Hindlimb muscle (tissue), 1 donor: ENCODE data around the gene PI16. TPM values are rescaled to one million over a fixed set of nuclear protein-coding genes. Genes with fewer than 3 reads are reported as not detected.
"Not testable (repeated sequence)": the region's sequence is repeated elsewhere in the genome, so short reads cannot be mapped to it uniquely, and the experiment has no call there.

ENCODE experiments used
- DNase-seq: peaks from one replicate; pipeline ENCODE4 v3.0.0-alpha.2; 2013
- polyA plus RNA-seq: library from polyadenylated mRNA; unstranded; fragments of 120-200 nt; gene quantifications from one replicate; pipeline ENCODE4 v1.2.1, GENCODE V29; 2013; ENCODE audit not compliant: insufficient read length

The PI16 gene
- polyA plus RNA-seq, 1 donor, result 17.2 TPM

DNA sequence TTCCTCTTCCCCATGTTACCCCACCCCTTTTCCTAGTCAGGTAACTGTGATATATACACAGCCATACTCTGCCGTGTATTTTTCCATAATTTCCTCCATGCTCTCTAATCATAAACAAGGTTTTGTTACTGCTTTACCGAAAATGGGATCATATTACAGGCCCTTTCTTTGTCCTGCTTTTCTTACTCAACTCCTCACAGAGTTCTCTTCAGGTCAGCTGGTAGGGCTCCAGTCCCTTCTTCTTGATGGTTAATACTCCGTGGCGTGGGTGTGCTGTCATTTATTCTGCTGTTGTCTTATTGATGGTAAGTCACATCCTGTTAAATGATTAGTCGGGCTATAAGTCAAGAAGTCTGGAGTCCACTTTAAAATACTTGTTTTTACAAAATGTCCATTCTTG is 24.9 kb upstream of the PI16 start:
- DNase-seq, result no peak

DNA sequence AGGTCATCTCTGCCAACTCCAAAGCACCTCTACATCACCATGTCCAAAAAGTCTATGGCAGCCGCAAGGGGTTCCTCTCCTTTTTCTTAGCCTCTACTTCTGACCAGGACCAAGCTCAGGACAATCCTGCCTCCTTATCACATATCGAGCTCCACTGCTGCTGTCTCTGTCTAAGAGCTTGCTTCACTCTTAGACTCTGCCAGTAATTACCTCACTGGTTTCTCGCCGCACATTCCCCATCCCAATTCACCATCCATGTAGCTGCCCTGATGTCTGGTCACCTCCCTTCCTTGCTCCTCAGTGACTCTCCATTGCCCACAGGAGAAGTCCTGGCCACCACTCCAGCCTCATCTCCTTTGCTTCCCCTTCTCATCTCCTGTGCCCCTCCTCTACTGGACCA is 24.1 kb upstream of the PI16 start:
- no peak for DNase-seq

DNA sequence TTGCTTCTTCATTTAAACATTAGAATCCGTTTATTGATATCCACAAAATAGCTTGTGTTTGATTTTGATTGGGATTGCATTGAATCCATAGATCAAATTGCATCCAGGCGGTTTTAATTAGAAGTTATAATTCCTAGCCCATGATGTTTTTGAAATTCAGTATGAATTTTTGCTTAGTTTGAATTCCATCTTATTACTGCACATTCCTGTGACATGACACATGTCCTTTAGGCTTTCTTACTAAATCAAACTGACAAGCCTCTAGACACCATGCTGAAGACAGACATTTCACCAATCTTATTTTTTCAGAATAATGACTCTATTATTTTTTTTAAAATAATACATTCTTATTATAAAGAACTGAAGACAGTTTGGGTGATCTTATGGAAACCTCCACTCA is 21.4 kb upstream of the PI16 start:
- DNase-seq, result no peak

DNA sequence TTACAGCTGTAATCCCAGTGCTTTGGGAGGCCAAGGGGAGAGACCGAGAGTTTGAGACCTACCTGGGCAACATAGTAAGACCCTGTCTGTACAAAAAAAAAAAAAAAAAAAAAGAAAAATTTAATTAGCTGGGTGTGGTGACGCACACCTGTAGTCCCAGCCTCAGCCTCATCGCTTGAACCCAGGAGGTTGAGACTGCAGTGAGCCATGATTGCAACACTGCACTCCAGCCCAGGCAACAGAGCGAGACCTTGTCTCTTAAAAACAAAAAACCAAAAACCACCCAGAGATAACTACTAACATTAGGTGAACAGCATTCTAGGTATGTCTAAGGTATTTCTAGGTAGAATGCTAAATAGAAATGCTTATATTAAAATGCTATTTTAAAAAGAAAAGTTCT is 21.0 kb upstream of the PI16 start:
- no peak for DNase-seq

DNA sequence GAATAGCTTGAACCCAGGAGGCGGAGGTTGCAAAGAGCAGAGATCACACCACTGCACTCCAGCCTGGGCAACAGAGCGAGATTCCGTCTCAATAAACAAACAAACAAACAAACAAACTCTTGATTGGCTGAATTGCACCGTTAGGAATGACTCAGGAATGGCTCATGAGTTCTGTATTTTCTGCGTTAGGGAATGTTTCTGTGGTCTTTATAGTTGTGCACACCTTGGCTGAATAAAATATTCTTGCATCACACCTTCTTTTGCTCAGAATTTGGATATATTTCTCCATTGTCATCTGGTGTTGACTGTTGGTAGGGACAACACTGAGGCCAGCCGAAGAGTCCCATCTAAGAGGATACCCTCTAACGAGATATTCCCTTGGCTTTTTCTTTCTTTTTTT is 19.6 kb upstream of the PI16 start:
- no peak for DNase-seq

DNA sequence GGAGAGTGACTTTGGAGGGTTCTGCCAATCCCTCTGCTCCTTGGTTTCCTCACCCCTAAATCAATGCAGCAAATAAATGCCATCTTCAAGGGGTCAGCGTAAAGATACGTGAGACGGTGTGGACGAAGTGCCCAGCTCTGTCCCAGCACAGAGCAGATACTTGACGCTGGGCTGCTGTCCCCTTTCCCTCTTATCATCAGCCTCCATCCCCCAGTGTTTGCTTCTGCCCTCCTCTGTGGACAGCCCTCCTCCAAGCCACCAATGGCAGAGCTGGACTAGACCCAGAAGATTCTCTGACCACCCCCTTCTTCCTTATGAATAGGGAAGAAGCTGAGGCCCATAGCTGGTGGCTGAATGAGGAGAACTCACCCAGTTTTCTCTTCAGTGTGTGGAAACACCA is 17.7 kb upstream of the PI16 start:
- DNase-seq, result no peak

DNA sequence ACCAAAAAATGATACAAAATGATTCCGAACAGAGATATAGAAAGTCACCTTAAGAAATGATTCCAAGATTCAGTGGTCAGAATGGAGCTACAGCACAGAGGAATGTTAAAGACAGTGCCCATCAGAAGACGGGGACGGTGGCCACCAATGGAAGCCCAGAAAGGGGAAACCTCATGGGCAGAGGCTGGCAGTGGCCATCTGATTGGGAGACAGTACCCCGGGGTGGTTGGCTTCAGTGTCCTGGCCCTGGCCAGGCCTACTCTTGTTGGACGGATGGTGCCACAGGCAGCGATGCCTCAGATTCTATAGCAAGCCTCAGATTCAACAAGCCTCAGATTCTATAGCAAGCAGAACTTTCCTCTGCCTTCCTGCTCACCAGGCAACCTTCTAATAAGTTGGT is 16.6 kb upstream of the PI16 start:
- no peak for DNase-seq

DNA sequence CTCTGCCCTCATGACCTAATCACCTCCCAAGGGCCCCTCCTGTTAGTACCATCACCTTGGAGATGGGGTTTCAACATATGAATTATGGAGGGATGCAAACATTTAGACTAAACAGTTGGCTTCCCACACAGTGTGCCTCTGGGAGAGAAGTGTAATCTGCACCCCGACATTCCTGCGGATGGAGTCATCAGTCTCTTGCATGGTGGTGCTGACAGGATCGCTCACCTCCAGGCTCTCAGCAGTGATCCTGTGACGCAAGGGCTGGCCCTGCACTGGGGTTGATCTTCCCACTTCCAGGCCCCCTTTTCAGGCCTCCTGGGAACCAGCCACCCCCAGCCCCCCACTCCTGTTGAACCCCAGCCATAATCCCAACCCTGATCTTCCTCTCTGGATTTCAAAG is 16.0 kb upstream of the PI16 start:
- no peak for DNase-seq

DNA sequence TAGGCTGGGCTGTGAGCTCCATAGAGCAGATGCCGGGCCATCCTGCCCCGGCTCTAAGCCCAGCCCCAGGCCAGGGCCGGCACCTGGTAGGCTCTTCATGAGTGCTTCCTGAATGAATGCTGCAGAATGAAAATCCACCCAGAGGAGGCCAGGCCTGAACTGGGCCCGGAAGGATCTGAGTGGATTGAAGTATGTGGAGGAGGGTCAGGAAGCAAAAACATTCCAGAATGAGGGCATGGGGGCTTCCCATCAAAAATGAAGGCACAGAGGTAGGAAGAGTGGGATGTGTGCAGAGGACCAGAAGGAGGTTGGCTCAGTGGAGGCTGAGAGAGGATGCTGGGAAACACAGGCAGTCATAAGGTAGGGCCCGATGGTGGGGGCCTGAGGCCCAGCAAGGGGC is 15.5 kb upstream of the PI16 start:
- not testable (repeated sequence) for DNase-seq

DNA sequence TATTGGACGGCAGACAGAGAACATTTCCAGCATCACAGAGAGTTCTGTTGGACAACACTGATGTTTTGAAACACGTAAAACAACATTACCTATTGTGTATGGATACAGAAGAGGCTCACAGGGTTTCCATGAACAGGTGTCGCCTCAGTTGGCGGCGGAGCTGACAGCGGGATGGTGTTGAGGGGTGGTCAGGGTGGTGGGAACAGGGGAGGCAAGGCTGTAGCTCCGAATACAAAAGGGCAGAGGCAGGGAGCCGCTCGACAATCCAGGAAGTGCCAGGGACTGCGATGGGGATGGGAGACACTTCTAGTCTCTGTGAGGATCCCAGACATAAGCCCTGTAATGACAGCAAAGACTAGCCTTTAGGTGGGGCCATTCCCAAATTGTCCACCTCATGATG is 14.5 kb upstream of the PI16 start:
- DNase-seq, result no peak

DNA sequence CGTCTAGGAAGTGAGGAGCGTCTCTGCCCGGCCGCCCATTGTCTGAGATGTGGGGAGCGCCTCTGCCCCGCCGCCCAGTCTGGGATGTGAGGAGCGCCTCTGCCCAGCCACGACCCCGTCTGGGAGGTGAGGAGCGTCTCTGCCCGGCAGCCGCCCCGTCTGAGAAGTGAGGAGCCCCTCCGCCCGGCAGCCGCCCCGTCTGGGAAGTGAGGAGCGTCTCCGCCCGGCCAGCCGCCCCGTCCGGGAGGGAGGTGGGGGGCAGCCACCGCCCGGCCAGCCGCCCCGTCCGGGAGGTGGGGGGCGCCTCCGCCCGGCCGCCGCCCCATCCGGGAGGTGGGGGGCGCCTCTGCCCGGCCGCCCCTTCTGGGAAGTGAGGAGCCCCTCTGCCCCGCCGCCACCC is 13.0 kb upstream of the PI16 start:
- not testable (repeated sequence) for DNase-seq

DNA sequence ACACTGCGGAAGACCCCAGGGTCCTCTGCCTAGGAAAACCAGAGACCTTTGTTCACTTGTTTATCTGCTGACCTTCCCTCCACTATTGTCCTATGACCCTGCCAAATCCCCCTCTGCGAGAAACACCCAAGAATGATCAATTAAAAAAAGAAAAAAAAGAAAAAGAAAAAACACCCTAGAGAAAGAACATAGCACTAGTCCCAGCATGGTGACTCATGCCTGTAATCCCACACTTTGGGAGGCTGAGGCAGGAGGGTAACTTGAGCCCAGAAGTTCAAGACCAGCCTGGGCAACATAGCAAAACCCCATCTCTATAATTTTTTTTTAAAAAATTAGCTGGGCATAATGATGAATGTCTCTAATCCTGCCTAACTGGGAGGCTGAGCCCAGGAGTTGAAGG is 12.2 kb upstream of the PI16 start:
- not testable (repeated sequence) for DNase-seq

DNA sequence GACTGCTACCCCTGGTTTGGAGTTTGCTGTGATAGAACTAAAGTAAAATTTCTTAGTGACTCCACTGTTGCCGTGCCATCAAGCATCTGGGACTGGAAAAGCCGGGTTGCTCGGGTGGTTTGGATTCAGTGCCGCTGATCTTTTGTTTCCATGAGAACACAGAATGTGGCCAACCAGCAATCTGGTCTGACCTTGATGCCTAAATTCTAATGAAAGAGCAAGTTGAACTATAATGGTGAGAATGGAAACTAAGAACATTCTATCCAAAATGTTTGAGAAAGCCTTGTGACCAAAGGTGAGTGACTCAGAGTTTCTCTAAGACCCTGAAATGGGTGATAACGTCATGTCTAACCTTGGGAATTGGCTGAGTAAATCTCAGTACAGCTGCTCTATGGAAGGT is 9.9 kb upstream of the PI16 start:
- DNase-seq, result no peak

DNA sequence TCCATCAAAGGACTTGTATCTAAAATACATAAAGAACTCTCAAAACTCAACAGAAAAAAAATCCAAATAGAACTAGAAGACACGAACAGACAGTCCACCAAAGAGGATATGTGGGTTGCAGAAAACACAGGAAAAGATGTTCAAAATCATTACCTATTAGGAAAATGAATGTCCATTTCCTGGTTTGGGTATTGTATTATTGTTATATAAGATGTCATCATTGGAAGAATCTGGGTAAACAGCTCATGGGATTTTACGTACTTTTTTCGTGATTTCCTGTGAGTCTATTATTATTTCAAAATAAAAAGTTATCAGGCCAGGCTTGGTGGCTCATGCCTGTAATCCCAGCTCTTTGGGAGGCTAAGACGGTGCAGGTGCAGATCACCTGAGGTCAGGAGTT is 9.2 kb upstream of the PI16 start:
- DNase-seq, result no peak

DNA sequence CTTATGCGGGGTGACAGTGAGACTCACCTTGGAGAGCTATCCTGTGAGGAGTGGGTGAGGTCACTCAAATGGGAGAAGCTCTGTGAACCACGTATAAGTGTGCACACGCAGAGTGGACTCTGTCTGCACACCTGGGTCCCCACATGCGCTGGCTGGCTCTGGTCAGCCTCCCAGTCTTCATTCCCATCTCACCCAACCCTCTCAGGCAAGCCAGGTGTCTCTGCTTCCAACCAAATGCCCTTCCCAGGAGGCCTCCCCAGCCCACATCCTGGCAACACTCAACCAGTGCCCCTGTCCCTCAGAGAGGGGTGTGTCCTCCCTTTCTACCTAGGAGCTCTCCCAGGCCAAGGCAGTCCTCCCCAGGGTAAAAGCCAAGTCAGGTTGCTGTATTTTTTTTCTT is 8.0 kb upstream of the PI16 start:
- no peak for DNase-seq

DNA sequence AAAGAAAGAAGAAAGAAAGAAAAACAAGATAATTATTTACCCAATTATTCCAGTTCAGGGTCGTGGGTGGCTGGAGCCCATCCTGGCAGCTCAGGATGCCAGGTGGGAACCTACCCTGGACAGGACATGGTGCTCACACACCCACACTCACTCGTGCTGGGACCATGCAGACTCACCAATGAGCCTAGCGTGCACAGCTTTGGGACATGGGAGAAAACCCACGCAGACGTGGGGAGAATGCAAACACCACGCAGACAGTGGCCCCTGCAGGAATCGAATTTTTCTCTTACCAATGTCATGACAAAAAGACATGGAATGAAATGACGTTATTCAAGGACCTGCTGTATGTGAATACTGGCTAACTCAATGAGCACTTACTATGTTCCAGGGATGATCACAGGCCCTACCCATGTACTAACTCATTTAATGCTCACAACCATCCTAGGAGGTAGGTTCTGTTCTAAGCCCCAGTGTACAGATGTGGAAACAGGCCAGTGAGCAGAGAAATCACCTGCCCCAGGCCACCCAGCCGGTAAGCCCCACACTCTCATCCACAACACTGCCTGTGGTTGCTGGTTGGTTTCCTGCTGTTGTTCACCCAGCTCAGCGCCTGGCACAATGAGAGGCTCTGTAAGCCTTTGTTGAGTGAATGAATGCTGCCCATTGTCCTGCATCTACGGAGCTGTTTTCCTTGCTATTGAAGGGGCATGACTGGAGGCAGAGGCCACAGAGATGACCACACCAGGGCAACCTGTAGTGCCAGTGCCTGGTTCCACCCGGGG is 6.8 kb upstream of the PI16 start:
- no peak for DNase-seq

DNA sequence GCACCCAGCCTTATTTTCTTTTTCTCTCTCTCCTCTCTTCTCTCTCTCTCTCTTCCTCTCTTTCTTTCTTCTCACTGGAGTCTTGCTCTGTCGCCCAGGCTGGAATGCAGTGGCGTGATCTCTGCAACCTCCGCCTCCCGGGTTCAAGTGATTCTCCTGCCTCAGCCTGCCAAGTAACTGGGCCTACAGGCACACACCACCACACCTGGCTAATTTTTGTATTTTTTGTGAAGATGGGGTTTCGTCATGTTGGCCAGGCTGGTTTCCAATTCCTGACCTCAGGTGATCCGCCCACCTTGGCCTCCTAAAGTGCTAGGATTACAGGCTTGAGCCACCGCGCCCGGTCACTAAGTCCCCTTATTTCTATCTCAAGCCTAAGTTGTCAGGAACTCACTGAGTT is 5.5 kb upstream of the PI16 start:
- DNase-seq, result not testable (repeated sequence)

DNA sequence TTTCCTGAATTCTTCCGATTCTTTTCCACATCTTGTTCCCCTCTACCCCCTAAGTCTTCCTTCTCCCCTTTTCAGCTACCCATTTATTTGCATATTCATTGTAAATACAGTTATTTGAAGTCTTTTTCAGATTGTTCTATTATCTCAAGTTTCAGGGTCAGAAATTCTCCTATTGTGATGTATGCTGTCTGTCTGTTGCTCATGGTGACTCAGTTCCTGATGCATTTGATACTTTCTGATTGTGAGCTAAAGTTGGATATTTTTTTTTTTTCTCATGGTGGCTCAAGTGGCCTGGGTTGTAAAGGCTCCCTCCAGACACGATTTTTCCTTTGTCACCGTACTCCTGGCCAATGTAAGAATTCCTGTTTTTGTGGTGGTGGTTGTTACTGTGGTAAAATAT is 4.9 kb upstream of the PI16 start:
- no peak for DNase-seq

DNA sequence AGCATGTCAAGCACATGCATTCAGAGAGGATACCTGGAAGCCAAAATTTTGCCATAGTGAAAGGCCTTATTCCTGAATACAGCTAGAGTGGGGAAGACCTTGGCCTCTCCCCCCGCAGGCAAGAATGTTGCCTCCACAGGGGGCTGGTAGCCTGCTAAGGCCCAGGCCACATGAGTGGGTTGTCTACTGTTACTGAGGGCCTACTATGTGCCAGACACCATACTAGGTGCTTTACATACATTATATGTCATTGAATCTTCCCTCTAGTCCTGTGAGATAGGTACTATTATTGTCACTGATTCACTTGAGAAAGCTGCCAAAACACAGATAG is 642 bp upstream of the PI16 start:
- no peak for DNase-seq

DNA sequence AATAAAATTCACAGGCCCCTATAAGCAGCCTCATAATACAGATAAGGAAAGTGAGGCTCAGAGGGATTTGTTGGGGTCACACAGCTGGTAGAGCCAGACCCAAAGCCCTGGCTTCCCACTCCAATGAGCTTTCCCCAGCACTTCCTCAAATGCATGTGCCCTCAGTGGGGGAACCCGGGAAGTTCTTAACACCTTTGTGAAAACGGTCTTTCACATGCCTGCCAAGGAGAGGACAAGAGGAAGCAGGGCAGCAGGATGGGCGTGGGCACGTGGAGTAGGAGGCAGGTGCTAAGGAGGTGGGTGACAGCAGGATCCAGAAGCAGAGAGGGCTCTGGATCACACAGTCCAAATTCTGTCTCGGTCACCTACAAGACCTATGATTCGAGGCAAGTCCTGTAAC is 598 bp downstream of the PI16 start:
- DNase-seq, result no peak

DNA sequence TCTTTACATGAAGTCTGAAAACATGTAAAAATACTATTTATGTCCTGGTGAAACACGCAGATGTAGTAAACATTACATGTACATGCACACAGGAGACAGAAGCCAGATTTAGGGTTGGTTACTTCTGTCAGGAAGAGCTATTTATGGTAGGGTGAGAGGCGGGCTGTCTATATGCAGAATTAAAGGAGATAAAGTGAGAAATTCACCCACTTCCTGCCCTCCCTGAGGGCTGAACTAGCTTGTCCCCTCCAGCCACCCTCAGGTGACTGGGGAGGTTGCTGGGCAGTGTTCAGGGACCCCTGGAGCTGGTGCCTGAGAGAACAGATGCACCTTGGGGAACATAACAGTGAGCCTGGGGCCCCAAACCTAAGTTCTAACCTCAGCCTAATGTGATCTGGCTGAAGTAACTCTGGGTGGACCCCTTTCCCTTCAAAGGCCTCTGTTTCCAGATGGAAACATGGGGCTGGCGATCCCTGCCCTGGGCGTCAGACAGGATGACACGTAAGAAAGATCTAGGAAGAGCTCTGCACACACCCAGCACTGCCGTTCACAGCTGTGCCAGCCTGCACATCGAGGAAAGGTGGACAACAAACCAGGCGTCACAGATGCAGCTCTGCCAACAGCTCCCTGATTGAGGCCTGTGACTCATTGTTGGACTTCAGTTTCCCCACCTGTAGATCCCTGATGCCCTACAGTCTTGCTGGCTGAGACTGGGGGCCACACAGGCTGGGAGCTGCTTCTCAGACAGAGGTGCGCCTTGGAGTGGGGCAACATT is 1.3 kb downstream of the PI16 start:
- DNase-seq, result no peak

DNA sequence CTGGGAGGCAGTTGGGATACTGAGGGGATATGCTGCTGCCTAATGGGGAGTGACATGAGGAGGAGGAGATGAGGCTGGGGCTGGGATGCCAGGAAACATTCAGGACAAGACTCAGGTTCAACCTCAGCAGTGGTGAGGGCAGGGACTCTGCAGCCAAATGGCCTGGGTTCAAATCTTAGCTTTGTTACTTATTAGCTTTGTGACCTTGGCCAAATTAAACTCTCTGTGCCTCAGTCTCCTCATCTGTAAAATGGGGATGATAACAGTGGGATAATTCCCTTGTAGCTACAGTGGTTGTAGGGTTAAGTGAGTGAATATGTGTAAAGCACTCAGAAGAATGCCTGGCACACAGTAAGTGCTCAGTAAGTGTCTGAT is 1.9 kb downstream of the PI16 start:
- no peak for DNase-seq

DNA sequence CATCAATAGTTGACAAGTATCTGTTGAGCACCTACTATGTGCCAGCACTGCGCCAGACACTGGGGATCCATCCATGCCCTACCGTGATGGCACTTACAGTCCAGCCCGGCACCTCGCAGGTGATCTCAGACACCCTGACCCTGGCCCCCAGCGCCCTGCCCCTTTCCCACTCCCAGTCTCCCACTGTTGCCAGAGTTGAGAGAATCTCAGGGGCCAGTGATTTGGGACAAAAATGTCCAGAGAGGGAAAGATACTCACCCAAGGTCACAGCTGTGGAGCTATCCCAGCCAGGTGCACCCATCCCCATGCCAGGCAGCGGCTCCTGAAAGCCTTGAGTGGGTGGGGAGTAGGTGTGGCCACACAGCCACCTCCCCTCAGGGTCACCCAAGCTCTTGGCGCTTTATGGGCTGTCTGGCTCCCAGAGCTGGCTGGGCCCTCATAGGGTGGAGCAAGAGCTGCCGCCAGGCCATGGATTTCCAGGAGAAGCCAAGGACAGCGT is 3.3 kb downstream of the PI16 start:
- no peak for DNase-seq

DNA sequence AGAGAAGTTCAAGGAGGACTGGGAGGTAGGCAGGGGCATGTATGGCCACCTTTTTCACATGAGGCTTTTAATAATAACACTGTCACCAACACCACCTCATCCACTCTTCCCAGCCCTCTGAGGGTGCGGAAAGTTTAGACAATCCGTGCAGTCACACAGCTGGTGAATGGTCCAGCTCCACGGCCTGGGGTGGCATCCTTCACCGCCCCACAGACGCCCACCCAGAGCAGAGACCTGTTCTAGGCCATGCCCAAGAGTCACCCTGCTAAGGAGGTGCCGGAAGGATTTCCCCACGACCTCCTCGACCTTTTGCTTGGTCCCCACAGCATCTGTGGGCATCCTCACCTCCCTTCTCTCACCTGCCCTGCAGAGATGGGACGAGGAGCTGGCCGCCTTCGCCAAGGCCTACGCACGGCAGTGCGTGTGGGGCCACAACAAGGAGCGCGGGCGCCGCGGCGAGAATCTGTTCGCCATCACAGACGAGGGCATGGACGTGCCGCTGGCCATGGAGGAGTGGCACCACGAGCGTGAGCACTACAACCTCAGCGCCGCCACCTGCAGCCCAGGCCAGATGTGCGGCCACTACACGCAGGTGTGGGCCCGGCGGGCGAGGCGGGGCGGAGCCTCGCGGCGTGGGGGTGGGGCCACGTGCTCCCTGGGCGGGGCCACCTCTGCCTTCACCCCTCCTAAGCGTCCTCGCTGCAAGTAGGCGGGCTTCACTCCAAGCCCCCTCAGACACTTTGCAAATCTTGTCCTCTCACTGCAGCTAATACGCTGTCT is 4.4 kb downstream of the PI16 start:
- DNase-seq, result no peak
